Activated T-cell treated with anti-CD3 and anti-CD28 coated beads for 1 hour (primary cell): Measurements from ENCODE around the gene ARHGAP33.
"Not testable (repeated sequence)": the region's sequence is repeated elsewhere in the genome, so short reads cannot be mapped to it uniquely, and the experiment has no call there.

Experiments
- DNase-seq: peaks from one replicate; pipeline ENCODE4 v3.0.0-alpha.2; 2020; ENCODE audit warnings: low read depth

ARHGAP33 gene

GRCh38 chr19:35755131-35755549 lies 20.2 kb upstream of the ARHGAP33 start:
- no peak for DNase-seq

GRCh38 chr19:35755550-35756376 lies 19.6 kb upstream of the ARHGAP33 start:
- peak; percentile 40 for DNase-seq

- DNase-seq: no peak
Measured at GRCh38 chr19:35756377-35757230, 18.8 kb upstream of the ARHGAP33 start, which contains the start of gene HSPB6. TSS of gene HSPB6 (minus strand) at chr19:35757029. CDS start at chr19:35757008, 21 bp downstream.

GRCh38 chr19:35757231-35757748 lies 18.1 kb upstream of the ARHGAP33 start:
- DNase-seq: no peak

GRCh38 chr19:35757749-35758608 lies 17.4 kb upstream of the ARHGAP33 start, which contains the start of gene PROSER3:
TSS of gene PROSER3 (plus strand) at chr19:35758176. CDS start at chr19:35758216, 40 bp downstream.
- peak; percentile 95 for DNase-seq

- DNase-seq: no peak
Measured at GRCh38 chr19:35759697-35760096, 15.7 kb upstream of the ARHGAP33 start.

- no peak for DNase-seq
Measured at GRCh38 chr19:35760711-35761349, 14.5 kb upstream of the ARHGAP33 start.

GRCh38 chr19:35764432-35765315 lies 10.7 kb upstream of the ARHGAP33 start:
- DNase-seq: no peak

- no peak for DNase-seq
Measured at GRCh38 chr19:35766571-35767104, 8.7 kb upstream of the ARHGAP33 start.

GRCh38 chr19:35767288-35768081 lies 7.9 kb upstream of the ARHGAP33 start:
- DNase-seq: no peak

- DNase-seq: no peak
Measured at GRCh38 chr19:35768082-35768421, 7.3 kb upstream of the ARHGAP33 start.

GRCh38 chr19:35772362-35772761 lies 3.0 kb upstream of the ARHGAP33 start:
- DNase-seq: not testable (repeated sequence)

- DNase-seq: no peak
Measured at GRCh38 chr19:35773020-35773806, 2.2 kb upstream of the ARHGAP33 start.

GRCh38 chr19:35774274-35775045 lies 904 bp upstream of the ARHGAP33 start:
- no peak for DNase-seq

GRCh38 chr19:35775046-35775297 lies 392 bp upstream of the ARHGAP33 start:
- DNase-seq: no peak

GRCh38 chr19:35776102-35776788 lies 881 bp downstream of the ARHGAP33 start:
- no peak for DNase-seq
